Inferior parietal cortex (tissue), 1 donor: Measurements from ENCODE around the gene HOXC11.

Experiments used
- DNase-seq: peaks from one replicate; pipeline ENCODE4 v3.0.0-alpha.2; 2016; ENCODE audit errors: extremely low spot score

Gene HOXC11

GRCh38 chr12:53997204-53998109 is 24.5 kb downstream of the HOXC11 start:
- DNase-seq, result no peak

GRCh38 chr12:53998110-53998899 is 25.4 kb downstream of the HOXC11 start:
- DNase-seq, result no peak

GRCh38 chr12:53998900-53999236 is 25.9 kb downstream of the HOXC11 start:
- DNase-seq, result no peak

DNA sequence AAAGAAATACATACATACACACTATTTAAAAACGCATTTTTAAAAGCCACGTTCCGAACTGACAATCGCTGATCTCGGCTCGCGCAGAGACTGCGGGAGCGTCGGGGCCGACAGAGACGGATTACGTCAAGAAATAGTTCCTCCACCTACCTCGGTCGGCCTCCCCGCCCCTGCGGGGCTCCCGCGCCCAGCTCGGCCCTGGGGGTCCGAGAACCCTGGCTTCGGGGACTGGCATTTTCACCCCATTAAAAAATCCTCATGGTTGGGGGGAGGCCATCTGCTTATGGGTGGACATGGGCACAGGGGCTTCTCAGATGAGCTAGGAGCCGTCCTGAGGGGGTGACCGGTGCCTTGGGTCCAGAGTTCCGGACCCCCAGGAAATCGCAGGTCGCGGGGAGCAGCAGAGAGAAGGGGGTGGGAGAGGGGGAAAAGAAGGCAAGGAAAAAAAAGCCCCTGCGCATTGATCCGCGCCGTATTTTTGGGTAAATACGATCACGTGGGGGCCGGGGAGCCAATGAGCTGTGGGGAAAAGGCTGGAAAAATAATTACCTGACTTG is 26.7 kb downstream of the HOXC11 start:
- DNase-seq, result no peak

GRCh38 chr12:54000116-54001114 is 27.5 kb downstream of the HOXC11 start, which contains the start of gene HOXC9:
Gene HOXC9 (plus strand): TSS chr12:54000161. CDS start chr12:54000189, 28 bp downstream.
- no peak for DNase-seq

GRCh38 chr12:54001283-54002187 is 28.6 kb downstream of the HOXC11 start:
- no peak for DNase-seq

DNA sequence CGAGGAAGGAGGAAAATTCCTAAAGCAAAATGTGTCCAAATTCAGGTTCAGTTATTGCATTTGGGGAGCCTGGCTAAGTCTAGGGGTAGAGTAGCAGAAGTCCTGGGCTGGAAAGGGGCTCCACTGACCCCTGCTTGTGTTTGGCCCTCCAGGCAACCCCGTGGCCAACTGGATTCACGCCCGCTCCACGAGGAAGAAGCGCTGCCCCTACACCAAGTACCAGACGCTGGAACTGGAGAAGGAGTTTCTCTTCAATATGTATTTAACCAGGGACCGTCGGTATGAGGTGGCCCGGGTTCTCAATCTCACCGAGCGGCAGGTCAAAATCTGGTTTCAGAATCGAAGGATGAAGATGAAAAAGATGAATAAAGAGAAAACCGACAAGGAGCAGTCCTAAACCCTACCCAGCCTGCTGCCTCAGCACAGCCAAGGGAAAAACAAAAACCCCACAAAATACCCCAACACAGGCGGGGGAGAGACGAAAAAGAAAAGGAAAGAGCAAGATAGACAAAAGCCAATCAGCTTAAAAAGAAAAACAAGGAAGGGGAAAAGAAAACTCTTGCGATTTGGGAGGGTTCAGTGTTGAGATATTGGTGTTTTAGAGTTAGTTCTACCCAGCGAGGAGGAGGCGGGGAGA is 29.5 kb downstream of the HOXC11 start:
- DNase-seq, result no peak

DNA sequence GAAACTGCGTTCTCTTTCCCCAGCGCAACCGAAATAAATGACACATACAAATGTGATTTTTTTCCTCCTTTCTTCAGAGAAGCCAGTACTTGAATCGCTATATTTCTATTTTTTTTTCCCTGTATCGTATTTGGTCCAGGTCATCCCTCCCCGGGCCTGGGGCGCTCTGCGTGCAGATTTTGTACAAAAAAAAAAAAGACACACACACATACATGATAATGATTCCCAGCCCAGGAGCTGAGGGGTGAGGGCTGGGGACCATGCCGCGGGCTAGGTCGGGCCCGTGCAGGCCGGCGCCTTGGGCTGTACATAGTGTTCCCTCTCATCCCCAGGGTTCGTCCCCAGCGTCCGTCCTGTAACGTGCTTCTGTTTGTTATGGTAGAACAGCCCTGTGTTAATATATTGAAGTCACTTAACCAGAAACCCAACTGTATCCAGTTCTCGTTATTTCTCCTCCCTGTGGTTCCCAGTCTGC is 30.0 kb downstream of the HOXC11 start:
- DNase-seq, result no peak

DNA sequence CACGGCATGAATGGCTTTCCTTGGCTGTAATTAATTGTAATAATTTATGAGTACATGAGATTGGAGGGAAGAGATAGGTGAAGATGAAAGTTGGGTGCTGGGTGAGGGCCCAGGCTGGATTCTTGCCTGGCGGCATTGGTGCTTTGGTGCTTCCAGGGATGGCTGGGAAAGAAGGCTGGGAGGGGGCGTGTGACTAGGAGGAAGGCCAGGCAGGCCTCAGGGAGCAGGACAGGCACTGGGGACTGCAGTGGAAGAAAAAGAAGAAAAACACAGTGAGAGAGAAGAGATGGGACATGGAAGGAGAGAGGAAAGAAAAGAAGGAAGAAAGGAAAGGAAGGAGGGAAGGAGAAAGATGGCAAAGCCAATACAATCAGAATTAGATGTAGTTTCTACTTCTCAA is 30.7 kb downstream of the HOXC11 start:
- no peak for DNase-seq

DNA sequence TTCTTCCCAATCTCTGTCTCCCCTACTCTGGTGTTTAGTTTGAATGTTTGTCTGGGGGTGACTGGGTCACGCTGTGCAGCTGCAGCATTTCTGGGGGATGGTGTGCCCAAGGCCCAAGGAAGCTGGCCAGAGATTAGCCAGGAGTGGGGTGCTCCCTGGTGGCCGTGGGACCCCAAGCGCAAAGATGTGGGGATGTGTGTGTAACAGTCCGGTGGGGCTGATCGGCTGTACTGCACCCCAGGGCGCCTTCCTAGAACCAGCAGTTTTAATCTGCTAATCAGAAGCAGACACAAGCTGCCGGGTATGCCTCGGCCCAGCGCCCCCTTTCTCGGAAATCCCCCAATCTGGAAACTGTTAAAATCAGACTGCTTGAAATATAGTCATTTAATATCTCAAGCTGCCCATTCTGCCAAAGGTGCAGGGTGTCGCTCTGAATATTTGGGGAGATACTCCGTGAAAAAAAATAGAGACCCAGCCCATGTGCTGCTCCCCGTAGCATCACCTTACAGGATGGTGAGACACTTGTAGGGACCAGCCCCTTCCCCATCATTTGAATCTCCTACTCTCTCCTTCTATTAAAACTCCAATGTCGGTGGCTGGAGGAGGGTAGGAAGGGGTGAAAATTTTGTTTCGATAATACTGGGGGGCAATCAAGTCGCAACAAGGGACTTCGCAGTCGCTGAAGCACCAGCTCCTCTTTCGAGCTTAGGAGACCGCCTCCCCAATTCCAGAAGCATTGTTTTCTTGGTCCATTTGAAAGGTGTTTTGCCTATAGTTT is 31.3 kb downstream of the HOXC11 start:
- no peak for DNase-seq

GRCh38 chr12:54004841-54005530 is 32.1 kb downstream of the HOXC11 start:
- DNase-seq, result no peak

- DNase-seq, result no peak
These were observed 32.6 kb downstream of the HOXC11 start for GRCh38 chr12:54005531-54005852.

DNA sequence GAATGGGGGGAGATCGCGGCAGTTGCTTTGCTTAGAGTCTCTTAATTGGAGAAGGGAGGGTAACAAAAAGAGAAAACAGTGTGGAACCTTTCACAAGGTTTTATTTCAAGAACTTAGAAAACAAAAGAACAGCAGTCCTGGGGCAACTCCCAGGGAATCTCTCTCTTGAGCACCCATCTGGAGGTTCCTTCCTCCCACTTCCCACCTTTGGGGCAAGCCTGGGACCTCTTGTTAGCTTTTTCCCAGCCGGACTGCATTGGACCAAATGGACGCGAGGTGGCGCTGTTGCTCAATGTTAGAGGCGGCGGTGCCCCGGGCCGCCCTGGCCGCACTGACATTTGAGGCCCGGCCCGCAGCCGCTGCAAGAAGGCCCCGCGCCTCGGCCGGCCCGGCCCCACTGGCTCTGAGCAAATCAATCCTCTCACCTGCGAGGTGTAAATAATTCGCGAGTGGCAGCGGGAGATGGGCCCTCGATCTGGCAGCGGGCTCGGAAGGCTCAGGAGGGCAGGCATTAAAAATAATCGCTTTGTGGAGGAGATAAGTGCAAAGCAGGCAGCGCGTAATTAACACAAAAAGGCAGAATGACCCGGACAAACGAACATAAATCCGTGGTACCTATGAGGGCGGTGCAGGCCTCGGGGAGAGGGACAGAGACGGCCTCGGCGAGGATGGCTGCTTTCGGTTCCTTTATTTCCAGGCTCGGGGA is 33.1 kb downstream of the HOXC11 start:
- DNase-seq, result peak; percentile 86

GRCh38 chr12:54006559-54007220 is 33.8 kb downstream of the HOXC11 start:
- DNase-seq, result no peak

- no peak for DNase-seq
These were observed 34.8 kb downstream of the HOXC11 start for GRCh38 chr12:54007538-54008259.

- DNase-seq, result no peak
These were observed 35.3 kb downstream of the HOXC11 start for GRCh38 chr12:54008260-54008552.
